NB4 (cell line): ENCODE measurements around the gene CUL4A.

Source experiments
- DNase-seq: peaks from one replicate; pipeline ENCODE4 v3.0.0; 2010; ENCODE audit warnings: low read depth
- H3K4me3 ChIP-seq: one replicate; pipeline ENCODE4 v1.5.1; 2011; ENCODE audit warnings: mild to moderate bottlenecking, low read depth, low read length, moderate library complexity
- MYC ChIP-seq: IDR thresholded peaks from 2 replicates; pipeline ENCODE4 v1.6.1; 2011; ENCODE audit warnings: low read depth, low read length
- POLR2A ChIP-seq: IDR thresholded peaks from 2 replicates; pipeline ENCODE4 v1.6.1; 2011; ENCODE audit warnings: mild to moderate bottlenecking; ENCODE audit not compliant: insufficient read length; ENCODE audit errors: extremely low read depth
- TF ChIP-seq, protein P1 (sequence below): IDR thresholded peaks from one replicate; pipeline ENCODE4 v1.5.1; 2012; ENCODE audit warnings: low read depth, low read length
- TF ChIP-seq, protein P2 (sequence below): IDR thresholded peaks from 2 replicates; pipeline ENCODE4 v1.6.1; 2011; ENCODE audit warnings: low read depth, low read length

CUL4A gene

DNA sequence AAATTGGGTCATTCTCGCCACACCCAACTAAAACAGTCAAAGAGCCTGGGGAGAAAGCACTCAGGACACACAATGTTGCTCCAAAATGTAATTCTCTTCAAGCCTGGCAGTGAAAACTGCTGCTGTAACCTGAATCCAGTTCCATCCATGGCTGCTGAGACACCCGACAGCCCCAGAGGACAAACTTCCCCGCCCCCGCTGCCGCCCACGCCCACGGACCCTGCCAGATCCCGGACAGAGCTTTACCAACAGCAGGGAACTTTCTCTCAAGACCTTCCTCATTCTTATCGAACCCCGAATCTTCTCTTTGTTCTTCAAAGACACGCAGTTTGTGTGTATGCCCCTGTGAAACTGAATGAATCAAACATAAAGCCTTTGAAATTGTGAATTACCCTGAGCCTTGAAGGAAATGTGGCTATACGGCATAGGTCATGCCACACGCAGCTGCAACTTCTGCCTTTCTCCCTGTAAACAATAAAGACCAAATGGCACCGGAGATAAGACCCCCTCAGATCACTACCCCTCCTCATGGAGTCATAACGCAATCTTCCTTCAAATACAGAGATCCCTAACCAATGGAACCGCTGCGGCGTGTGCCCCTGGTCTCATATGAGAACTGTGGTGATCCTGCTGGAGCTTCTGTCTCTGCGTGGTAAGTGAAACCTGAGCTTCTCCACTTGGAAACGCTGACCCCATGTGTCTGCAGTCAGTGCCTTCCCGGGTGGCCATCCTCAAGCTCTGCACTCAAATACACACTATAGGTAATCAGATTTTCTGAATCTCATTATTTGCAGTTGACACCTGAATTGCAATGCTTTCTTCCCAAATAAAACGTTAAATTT is 82.8 kb downstream of the CUL4A start:
- H3K4me3 ChIP-seq = peak overlapping the region; percentile 53
- peak; percentile 65 for DNase-seq
- no peak for TF ChIP-seq POLR2A
- TF ChIP-seq, protein P1, sequence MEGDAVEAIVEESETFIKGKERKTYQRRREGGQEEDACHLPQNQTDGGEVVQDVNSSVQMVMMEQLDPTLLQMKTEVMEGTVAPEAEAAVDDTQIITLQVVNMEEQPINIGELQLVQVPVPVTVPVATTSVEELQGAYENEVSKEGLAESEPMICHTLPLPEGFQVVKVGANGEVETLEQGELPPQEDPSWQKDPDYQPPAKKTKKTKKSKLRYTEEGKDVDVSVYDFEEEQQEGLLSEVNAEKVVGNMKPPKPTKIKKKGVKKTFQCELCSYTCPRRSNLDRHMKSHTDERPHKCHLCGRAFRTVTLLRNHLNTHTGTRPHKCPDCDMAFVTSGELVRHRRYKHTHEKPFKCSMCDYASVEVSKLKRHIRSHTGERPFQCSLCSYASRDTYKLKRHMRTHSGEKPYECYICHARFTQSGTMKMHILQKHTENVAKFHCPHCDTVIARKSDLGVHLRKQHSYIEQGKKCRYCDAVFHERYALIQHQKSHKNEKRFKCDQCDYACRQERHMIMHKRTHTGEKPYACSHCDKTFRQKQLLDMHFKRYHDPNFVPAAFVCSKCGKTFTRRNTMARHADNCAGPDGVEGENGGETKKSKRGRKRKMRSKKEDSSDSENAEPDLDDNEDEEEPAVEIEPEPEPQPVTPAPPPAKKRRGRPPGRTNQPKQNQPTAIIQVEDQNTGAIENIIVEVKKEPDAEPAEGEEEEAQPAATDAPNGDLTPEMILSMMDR = no peak
- TF ChIP-seq, protein P2, sequence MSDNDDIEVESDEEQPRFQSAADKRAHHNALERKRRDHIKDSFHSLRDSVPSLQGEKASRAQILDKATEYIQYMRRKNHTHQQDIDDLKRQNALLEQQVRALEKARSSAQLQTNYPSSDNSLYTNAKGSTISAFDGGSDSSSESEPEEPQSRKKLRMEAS = no peak
- TF ChIP-seq MYC = no peak; the same call in 1 of the 2 replicates

DNA sequence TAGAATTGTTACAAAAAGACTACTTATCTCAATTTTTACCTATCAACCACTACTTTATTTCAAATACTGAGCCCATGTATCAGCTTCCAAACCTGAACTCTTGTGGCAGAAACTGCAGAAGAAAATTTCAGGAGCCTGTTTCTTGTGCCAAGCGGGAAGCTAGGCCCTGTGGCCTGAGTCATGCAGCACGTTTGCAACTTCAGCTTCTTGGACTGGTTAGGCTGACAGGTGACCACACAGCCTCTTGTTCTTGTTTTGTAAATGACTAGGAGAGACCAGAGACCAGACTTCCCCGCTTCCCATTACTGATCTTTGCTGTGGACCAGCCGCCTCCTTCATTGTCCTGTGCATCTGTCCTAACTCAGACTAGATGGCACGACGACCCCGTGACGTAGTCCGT is 84.3 kb downstream of the CUL4A start:
- no peak for DNase-seq
- no peak for TF ChIP-seq MYC
- TF ChIP-seq POLR2A = no peak
- TF ChIP-seq, protein P2 = no peak
- TF ChIP-seq, protein P1 = no peak
- H3K4me3 ChIP-seq = no peak overlapping the region

DNA sequence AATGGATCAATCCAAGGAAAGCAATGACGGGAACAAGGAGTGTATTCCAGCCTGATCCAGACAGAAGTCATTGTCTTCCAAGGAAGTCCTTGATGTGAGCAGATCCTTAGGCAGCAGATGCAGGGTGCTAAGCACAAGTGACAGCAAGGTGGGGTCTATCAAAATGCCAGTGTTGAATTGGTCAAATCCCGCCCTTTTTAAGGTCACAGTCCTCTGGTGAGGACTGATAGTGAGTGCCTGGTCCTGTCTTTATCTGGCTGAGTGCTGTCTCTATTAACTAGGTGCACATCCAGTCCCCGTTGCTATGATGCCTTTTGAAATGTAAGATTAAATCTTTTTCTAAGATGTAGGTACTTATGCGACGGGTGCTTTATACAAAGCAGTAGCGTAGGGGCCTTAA is 86.4 kb downstream of the CUL4A start:
- H3K4me3 ChIP-seq = no peak overlapping the region
- no peak for DNase-seq
- TF ChIP-seq MYC (no peak), POLR2A (no peak)
- TF ChIP-seq, protein P2 = no peak
- TF ChIP-seq, protein P1 = no peak

DNA sequence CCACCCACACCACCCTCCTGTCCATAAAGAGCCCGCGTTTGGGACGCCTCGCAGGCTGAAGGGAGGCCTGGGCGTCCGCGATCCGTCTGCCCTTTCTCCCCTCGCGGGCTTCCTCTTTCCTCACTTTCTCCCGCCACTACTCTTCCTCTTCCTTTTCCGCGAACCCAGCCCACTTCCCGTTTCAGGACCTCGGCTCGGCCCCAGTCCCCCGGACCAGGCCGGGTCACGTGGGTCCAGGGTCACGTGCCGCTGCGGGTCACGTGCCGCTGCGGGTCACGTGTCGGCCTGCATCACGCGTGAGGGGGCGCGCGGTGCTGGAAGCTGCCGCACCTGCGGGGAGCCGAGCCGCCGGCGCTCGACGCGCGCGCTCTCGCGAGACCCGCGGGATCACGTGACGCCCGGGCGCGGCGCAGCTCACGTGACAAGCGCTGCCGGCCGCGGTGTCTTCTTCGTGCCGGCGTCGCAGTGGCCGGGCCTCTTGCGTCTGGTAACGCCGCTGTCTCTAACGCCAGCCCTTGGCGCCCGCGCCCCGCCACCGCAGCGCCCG is 87.5 kb downstream of the CUL4A start, which contains the start of gene LAMP1:
Gene LAMP1 (plus strand): TSS at position 417 of the 547 bp plus-strand sequence. CDS start 196 bp downstream, outside the sequence.
- TF ChIP-seq, protein P2 = peak; percentile 100
- peak; percentile 57 for TF ChIP-seq POLR2A
- TF ChIP-seq, protein P1 = no peak
- peak; percentile 96 for TF ChIP-seq MYC
- peak; percentile 99 for DNase-seq
- H3K4me3 ChIP-seq = peak within 1 kb of the TSS; percentile 98

DNA sequence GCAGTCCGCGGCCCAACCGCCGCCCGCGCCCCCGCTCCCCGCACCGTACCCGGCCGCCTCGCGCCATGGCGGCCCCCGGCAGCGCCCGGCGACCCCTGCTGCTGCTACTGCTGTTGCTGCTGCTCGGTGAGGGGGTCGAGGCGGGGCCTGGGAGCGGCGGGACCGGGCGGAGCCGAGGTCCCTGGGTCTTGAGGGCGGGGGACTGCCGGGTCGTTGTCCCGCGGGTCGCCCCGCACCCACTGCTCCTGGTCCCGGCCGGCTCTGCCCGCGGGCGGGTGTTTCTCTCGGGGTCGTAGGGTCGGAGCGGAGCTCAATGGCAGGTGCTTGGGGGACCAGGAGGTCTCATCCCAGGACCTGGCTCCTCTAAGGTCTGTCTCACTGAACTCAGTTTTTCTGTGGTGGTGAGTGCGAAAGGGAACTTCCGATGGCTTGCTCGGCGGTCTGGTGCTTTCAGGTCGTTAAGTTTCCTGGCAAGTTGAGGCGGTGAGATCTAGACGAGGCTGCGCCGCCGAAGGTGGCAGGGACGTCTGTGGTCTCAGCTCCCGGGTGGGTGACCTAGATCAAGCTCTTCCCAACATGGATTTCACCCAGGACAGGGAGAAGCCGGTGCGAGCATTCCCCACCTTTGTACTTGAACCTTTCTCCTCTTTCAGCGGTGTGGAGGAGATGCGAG is 88.1 kb downstream of the CUL4A start:
- peak; percentile 72 for DNase-seq
- TF ChIP-seq, protein P2 = no peak
- TF ChIP-seq, protein P1 = no peak
- no peak for TF ChIP-seq POLR2A
- no peak for TF ChIP-seq MYC
- peak overlapping the region; percentile 98 for H3K4me3 ChIP-seq
